ENCODE measurements around the gene VWA8.
"Not testable (repeated sequence)": the region's sequence is repeated elsewhere in the genome, so short reads cannot be mapped to it uniquely, and the experiment has no call there.

The VWA8 gene

DNA sequence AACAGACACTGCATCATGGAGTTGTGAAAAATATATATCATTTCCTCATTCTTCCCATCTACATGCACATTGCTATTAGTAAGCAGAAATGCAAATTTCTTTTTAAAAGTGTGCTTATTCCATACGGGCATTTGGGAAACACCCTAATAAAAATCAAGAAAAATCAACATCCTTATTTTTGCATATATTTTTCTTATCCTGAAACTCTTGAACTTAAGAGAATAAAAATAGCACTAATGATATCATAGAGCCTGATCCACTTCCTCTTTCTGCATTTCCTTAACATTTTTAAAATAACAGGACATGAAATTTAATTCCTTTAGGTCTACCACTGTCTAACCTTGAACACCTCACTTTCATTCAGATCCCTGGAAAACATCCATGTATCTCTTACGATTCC, 123.3 kb downstream of the VWA8 start:
- TF ChIP-seq, protein P1, sequence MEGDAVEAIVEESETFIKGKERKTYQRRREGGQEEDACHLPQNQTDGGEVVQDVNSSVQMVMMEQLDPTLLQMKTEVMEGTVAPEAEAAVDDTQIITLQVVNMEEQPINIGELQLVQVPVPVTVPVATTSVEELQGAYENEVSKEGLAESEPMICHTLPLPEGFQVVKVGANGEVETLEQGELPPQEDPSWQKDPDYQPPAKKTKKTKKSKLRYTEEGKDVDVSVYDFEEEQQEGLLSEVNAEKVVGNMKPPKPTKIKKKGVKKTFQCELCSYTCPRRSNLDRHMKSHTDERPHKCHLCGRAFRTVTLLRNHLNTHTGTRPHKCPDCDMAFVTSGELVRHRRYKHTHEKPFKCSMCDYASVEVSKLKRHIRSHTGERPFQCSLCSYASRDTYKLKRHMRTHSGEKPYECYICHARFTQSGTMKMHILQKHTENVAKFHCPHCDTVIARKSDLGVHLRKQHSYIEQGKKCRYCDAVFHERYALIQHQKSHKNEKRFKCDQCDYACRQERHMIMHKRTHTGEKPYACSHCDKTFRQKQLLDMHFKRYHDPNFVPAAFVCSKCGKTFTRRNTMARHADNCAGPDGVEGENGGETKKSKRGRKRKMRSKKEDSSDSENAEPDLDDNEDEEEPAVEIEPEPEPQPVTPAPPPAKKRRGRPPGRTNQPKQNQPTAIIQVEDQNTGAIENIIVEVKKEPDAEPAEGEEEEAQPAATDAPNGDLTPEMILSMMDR (IDR thresholded peaks at IDR 0.05; ENCODE audit: control insufficient read depth, insufficient read depth, low read depth, low read length, missing control alignments) = no peak
- DNase-seq (ENCODE audit: low read depth) = no peak
- no peak overlapping the region for H3K4me3 ChIP-seq (ENCODE audit: control insufficient read depth, low read depth, low read length)

DNA sequence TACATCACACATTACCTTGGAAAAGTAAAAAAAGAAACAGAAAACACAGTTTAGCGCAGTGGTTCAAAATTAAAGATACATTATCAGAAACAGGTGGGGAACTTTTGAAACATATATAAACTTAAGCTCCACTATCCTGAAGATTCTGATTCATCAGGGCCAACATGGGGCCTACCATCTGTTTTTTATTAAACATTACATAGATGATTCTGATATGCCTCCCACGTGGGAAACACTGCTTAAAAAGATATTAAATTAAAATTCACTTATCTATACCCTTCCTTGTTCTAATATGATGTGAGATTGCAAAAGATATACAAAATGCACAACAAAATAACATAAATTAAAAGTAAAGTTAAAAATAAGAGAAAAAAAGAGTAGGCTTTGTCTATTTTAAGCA, 125.0 kb downstream of the VWA8 start:
- H3K4me3 ChIP-seq (ENCODE audit: control insufficient read depth, low read depth, low read length) = no peak overlapping the region
- TF ChIP-seq, protein P1 (IDR thresholded peaks at IDR 0.05; ENCODE audit: control insufficient read depth, insufficient read depth, low read depth, low read length, missing control alignments) = no peak
- no peak for DNase-seq (ENCODE audit: low read depth)

DNA sequence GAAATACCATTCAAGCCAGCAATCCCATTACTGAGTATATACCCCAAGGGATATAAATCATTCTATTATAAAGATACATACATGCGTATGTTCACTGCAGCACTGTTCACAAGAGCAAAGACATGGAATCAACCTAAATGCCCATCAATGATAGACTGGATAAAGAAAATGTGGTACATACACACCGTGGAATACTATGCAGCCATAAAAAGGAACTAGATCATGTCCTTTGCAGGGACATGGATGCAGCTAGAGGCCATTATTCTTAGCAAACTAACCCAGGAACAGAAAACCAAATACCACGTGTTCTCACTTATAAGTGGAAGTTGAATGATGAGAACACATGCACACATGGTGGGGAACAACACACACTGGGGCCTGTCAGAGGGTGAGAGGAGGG, 126.2 kb downstream of the VWA8 start:
- H3K4me3 ChIP-seq (ENCODE audit: control insufficient read depth, low read depth, low read length); DNase-seq (ENCODE audit: low read depth): not testable (repeated sequence)

DNA sequence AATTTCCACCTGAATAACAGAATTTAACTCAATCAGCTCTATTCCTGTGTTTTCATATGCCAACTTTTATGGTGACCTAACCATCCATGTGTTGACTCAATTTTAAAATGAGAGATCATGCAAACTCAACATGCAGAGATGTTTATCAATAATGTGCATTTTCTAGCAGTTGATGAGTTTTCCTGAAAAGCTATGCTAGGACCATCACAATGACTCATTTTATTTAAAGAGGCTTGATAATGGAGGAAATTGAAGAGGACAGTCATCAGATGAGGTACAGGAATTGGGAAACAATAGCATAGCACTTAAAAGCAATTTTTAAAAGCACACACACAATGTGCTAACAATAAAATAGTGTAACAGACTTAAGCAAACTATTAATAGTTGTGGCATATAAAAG, 127.1 kb downstream of the VWA8 start:
- TF ChIP-seq, protein P1 (IDR thresholded peaks at IDR 0.05; ENCODE audit: control insufficient read depth, insufficient read depth, low read depth, low read length, missing control alignments) = no peak
- no peak for DNase-seq (ENCODE audit: low read depth)
- no peak overlapping the region for H3K4me3 ChIP-seq (ENCODE audit: control insufficient read depth, low read depth, low read length)

DNA sequence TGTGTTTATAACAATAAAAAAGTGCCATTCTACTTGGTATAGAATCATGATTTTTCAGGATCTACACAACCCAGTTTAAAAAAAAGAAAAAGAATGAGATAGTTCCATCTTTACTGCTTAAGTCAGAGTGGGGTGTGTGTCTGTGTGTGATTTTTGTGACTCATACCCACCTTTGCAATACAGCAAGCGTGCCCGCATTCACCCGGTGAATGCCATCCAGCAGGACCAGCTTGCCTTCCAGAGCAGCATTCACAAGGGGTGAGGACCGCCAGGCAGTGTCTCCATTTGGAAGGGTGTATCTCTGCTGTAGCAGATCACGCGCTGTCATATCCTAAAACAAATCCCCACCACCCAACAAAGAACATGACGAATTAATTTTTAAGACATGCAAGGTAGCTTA, 127.7 kb downstream of the VWA8 start:
- no peak for DNase-seq (ENCODE audit: low read depth)
- H3K4me3 ChIP-seq (ENCODE audit: control insufficient read depth, low read depth, low read length) = no peak overlapping the region
- TF ChIP-seq, protein P1 (IDR thresholded peaks at IDR 0.05; ENCODE audit: control insufficient read depth, insufficient read depth, low read depth, low read length, missing control alignments) = no peak

DNA sequence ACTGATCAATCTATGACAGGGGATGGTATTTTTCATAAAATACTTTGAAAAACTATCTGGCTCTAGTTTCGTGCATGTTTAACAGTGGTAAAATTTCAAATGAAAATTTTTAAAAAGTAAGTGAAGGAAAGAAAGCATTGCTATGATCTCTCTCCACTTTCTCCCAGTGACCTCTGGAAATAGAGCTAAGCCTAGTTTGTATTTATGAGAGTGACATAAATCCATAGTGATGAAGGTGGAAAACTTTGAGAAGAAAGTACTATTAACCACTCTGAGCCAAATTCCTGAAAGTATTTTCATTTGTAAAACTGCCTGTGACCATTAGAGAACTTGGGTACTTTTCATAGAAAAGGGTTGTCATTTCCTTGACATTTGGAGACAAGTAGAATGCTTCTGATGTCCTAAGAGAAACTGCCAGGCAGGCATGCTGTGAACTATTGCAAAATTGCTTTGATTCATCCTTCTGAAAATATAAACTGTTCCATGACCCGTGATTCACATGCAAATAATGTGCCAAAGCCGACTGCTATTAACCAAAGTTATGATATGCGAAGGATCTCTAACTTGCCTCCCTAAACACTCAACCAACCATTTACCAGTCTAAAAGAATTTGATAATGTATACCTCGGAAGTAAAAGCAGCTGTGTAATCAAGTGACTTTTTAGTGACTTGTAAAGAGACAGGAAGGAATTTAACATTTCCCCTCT, 133.2 kb downstream of the VWA8 start:
- H3K4me3 ChIP-seq (ENCODE audit: control insufficient read depth, low read depth, low read length) = no peak overlapping the region
- TF ChIP-seq, protein P1 (IDR thresholded peaks at IDR 0.05; ENCODE audit: control insufficient read depth, insufficient read depth, low read depth, low read length, missing control alignments) = no peak
- DNase-seq (ENCODE audit: low read depth) = peak; percentile 80

DNA sequence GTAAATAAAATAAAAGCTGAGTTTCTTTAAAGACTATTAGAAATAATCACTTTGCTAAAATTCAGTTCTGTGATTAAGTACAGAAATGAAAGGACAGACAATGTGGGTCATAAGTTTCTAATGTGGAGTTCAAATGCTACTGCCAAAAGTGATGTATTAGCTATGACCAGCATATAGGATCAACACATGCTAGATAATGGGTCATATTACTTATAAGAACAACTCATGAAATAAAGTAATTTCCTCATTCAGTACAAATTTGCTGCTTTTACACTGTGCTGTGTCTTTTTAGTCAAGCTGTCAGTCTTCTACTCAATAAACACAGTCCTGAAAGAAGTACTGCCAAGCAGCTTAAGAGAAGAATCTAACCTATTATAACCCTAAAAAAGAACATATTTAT, 135.2 kb downstream of the VWA8 start:
- H3K4me3 ChIP-seq (ENCODE audit: control insufficient read depth, low read depth, low read length) = no peak overlapping the region
- no peak for DNase-seq (ENCODE audit: low read depth)
- TF ChIP-seq, protein P1 (IDR thresholded peaks at IDR 0.05; ENCODE audit: control insufficient read depth, insufficient read depth, low read depth, low read length, missing control alignments) = no peak
